Lower leg skin (tissue), 4 donors: ENCODE measurements around the gene COA6. TPM values are rescaled to one million over a fixed set of nuclear protein-coding genes. Genes with fewer than 3 reads are reported as not detected.

Experiments used
- DNase-seq, 2 donors: peaks; one replicate each; pipeline ENCODE4 v3.0.0-alpha.2; 2019; ENCODE audit warnings: low spot score in 2 of 2
- H3K4me3 ChIP-seq: fragments of 200-600 bp; sonication (generic); 2 replicates; pipeline ENCODE4 v1.5.1; 2017; ENCODE audit warnings: mild to moderate bottlenecking, low read depth; ENCODE audit not compliant: poor library complexity, severe bottlenecking
- CTCF ChIP-seq, 3 donors: fragments of 450-650 bp; IDR thresholded peaks; one replicate each; pipeline ENCODE4 v1.5.1; 2016; ENCODE audit warnings: antibody characterized with exemption in 3 of 3, mild to moderate bottlenecking in 3 of 3, moderate library complexity in 2 of 3
- POLR2A ChIP-seq, 2 donors: fragments of 450-650 bp; IDR thresholded peaks; one replicate each; pipeline ENCODE4 v1.6.1; 2016 to 2017; ENCODE audit warnings: antibody characterized with exemption in 2 of 2, mild to moderate bottlenecking in 1 of 2, moderate library complexity in 1 of 2
- WGBS, 2 donors: methylation state at CpG; one replicate each; pipeline ENCODE4 v1.1.5; 2018; 5-methylcytosine and 5-hydroxymethylcytosine counted together
- intact Hi-C: fragments of 100-400 bp; cut with DNase I; formaldehyde crosslinking; loops from one replicate; pipeline ENCODE4 v1.15.0; 2023; ENCODE audit warnings: low total_unique reads
- total RNA-seq, 4 donors: library from RNA; depleted of rRNA; stranded (reverse); fragments of >200 nt; gene quantifications; one replicate each; pipeline ENCODE4 v1.1.0, GENCODE V29; 2016

The COA6 gene
- total RNA-seq, 4 donors from 2014 or later: 9.8 to 33.3 (median 14.8) TPM

GRCh38 chr1:234330843-234331215 lies 42.4 kb upstream of the COA6 start:
- no peak overlapping the region for H3K4me3 ChIP-seq
- intact Hi-C loops: no loop called here
- 83 to 84% methylated on average over 4 of the region's 4 CpGs for WGBS, 2 donors
- TF ChIP-seq POLR2A (IDR thresholded peaks at IDR 0.05): no peak
- no peak for TF ChIP-seq CTCF (IDR thresholded peaks at IDR 0.05)
- DNase-seq: no peak

DNA sequence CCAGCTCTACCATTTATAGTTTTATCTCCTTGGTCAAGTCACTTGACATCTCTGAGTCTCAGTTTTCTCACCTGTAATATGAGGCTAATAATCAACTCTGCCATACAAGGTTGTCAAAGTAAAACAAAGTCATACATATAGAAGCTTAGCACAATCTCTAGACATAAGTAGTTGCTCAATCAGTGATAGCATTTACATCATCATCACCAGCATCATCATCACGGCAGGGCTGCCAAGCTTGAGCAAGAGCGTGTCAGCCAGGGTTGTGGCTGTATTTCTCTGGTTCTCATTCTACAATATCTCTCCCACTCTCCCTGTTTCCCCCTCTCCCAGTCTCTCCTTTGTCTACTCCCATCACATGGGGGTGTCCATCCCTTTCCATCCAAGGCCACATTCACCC lies 41.7 kb upstream of the COA6 start:
- TF ChIP-seq CTCF (IDR thresholded peaks at IDR 0.05) (no peak), POLR2A (IDR thresholded peaks at IDR 0.05) (no peak)
- H3K4me3 ChIP-seq: no peak overlapping the region
- DNase-seq: no peak
- intact Hi-C loops: no loop called here
- WGBS, 2 donors: 41 to 51% methylated on average over 2 of the region's 2 CpGs

GRCh38 chr1:234336359-234336758 lies 36.9 kb upstream of the COA6 start:
- intact Hi-C loops: no loop called here
- no peak overlapping the region for H3K4me3 ChIP-seq
- TF ChIP-seq CTCF (IDR thresholded peaks at IDR 0.05) (no peak), POLR2A (IDR thresholded peaks at IDR 0.05) (no peak)
- WGBS, 2 donors: 81 to 95% methylated on average over 2 of the region's 2 CpGs
- no peak for DNase-seq

- H3K4me3 ChIP-seq: no peak overlapping the region
- TF ChIP-seq POLR2A (IDR thresholded peaks at IDR 0.05) (no peak), CTCF (IDR thresholded peaks at IDR 0.05) (no peak)
- WGBS, 2 donors: 92% methylated on average over 1 of the region's 1 CpG
- no peak for DNase-seq
- intact Hi-C loops: no loop called here
These were observed 36.0 kb upstream of the COA6 start for GRCh38 chr1:234337233-234337632.

- 89 to 97% methylated on average over 2 of the region's 2 CpGs for WGBS, 2 donors
- intact Hi-C loops: no loop called here
- TF ChIP-seq CTCF (IDR thresholded peaks at IDR 0.05): no peak
- TF ChIP-seq POLR2A (IDR thresholded peaks at IDR 0.05): no peak
These were observed 32.7 kb upstream of the COA6 start for GRCh38 chr1:234340528-234340927.

DNA sequence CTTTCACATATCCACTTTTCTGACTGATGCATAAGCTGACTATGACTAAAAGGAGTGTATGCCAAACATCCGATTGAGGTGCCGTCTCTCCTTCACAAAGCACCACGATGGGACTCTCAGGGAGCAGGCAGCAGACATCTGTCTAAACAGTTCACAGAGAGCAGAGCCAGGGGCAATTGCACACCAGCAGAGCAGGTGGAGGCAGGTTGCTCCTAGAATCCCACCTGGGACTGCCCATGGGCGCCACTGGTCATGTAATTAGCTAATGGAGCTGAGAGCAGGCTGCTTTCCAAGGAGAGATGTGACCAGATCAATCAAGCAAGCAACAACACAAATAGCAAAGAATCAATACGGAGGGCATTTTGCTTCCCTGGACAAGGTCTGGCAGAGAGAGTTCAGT lies 30.5 kb upstream of the COA6 start:
- 36 to 51% methylated on average over 5 of the region's 5 CpGs for WGBS, 2 donors
- TF ChIP-seq POLR2A (IDR thresholded peaks at IDR 0.05): no peak
- no peak for TF ChIP-seq CTCF (IDR thresholded peaks at IDR 0.05)
- DNase-seq: no peak

More at GRCh38 chr1:234340528-234340927, 32.7 kb upstream of the COA6 start:
- no peak overlapping the region for H3K4me3 ChIP-seq
- no peak for DNase-seq

More for the DNA sequence above, 30.5 kb upstream of the COA6 start:
- intact Hi-C loops: no loop called here
- no peak overlapping the region for H3K4me3 ChIP-seq
